NCI-H2196 (cell line): ENCODE data around the gene TNIP3.
"Not testable (repeated sequence)": the region's sequence is repeated elsewhere in the genome, so short reads cannot be mapped to it uniquely, and the experiment has no call there.

Experiments used
- DNase-seq: peaks from one replicate; lab custom pipeline; 2025; ENCODE audit not compliant: unreplicated experiment; lab: John Stamatoyannopoulos, UW

TNIP3 gene, protein sequence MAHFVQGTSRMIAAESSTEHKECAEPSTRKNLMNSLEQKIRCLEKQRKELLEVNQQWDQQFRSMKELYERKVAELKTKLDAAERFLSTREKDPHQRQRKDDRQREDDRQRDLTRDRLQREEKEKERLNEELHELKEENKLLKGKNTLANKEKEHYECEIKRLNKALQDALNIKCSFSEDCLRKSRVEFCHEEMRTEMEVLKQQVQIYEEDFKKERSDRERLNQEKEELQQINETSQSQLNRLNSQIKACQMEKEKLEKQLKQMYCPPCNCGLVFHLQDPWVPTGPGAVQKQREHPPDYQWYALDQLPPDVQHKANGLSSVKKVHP

GRCh38 chr4:121164291-121164690, at the start of gene TNIP3:
TNIP3 (minus strand) TSS chr4:121164321; CDS start chr4:121164125, 196 bp downstream.
- no peak for DNase-seq

- DNase-seq = no peak
Measured at GRCh38 chr4:121212806-121213205, 48.7 kb upstream of the TNIP3 start.

DNA sequence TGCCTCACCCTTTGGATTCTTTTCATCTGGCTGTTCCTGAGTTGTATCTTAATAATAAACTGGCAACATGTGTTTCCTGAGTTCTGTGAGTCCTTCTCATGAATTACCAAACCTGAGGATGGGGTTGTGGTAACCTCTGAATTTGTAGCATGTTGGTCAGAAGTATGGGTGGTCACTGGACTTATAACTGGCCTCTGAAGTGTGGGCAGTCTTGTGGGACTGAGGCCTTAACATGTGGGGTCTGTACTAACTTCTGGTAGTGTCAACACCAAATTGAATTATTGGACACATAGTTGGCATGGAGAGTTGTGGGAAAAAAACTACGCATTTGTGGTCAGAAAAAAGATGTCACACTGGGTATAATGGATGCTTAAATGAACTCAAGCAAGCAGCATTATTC, 45.0 kb upstream of the TNIP3 start:
- no peak for DNase-seq

DNA sequence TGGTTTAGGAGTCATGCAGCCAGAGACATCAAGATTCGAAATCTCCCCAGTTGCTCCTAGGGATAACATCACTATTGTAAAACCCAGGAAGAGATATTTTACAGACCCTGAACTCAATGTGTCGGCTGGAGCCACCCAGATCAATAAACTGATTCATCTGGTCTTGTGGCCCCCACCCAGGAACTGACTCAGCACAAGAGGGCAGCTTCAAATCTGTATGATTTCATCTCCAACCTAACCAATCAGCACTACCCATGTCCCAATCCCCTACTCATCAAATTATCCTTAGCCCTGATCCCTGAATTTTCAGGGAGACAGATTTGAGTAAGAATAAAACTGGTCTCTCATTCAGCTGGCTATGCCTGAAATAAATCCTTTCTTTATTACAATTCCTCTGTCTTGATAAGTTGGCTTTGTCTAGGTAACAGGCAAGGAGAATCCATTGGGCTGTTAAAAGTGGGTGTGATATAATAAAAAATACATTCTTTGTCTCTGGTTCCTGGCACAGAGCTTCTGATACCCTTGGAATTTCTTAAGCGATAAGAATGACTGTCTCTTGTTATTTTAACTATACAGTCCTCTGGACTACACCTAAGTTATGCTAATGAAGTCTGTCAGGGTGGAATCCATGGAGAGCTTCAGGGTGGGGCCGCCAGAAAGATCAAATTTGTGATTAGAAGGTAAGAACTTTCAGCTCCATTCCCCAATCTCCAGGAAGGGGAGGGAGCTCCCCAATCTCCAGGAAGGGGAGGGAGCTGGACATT, 44.3 kb upstream of the TNIP3 start:
- DNase-seq = no peak

DNA sequence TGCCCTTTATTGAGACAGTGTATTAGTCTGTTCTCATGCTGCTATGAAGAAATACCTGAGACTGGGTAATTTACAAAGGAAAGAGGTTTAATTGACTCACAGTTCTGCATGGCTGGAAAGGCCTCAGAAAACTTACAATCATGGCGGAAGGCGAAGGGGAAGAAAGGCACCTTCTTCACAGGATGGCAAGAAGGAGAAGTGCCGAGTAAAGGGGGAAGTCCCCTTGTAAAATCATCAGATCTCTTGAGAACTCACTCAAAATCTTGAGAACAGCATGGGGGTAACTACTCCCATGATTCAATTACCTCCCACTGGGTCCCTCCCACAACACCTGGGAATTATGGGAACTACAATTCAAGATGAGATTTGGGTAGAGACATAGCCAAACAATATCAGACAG, 41.7 kb upstream of the TNIP3 start:
- not testable (repeated sequence) for DNase-seq

GRCh38 chr4:121200795-121201472, 36.8 kb upstream of the TNIP3 start:
- no peak for DNase-seq

DNA sequence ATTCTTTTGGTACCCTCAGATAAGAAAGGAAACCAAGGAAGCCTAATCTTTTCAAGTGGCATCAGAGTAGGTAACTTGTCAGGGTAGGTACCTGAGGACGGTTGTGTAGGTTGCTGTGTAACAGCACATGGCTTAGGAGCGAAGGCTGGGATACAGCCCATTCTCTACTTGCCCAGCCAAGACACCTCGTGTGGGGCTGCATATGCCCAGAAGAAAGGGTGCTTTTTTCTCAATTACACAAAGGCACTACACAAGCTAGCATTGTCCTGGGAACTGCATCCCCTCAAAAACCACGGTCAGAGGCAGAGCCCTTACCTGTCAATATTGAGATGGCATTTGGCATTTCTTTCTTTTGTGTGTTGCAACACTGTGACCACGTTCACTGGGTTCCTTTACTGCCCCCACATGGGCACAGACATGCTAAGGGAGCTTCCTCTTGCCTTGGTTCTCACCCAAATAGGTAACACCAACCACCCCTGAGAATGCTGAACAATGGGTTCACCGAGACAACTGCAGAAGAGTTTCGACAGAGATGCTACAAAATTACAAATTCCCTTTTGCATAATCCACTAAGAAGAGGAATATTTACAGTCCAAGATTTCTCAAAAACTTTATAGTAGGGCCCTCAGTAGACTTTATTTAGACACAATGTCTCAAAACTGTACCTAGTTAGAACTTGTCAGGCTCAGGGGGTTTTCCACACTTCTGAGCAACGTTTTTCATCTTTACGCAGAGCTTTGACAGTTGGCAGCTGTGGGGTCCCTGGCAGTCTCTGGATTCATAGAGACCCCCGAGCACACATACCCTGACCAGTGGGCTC, 35.8 kb upstream of the TNIP3 start:
- no peak for DNase-seq

DNA sequence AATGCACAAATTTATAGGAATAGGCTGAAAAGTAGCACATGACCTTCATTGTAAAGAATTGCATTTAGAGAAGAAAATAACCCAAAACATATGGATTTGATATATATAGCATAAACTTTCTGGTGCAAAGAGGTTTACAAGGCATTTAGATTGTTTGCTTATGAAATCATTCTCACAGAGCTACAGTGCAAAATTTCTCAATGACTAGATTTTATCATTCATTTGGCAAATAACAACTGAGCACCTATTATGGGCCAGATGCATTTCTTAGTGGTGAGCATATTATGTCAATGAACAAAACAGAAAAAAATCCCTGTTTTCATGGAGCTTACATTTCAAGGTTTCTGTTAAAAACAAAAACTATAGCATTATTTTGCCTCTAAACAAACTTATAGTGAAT, 34.1 kb upstream of the TNIP3 start:
- DNase-seq = no peak

- DNase-seq = no peak
Measured at GRCh38 chr4:121195649-121196048, 31.5 kb upstream of the TNIP3 start.

GRCh38 chr4:121192480-121192879, 28.4 kb upstream of the TNIP3 start:
- DNase-seq = peak; percentile 22

- no peak for DNase-seq
Measured at GRCh38 chr4:121192013-121192412, 27.9 kb upstream of the TNIP3 start.

- DNase-seq = no peak
Measured at GRCh38 chr4:121191361-121191760, 27.2 kb upstream of the TNIP3 start.

- DNase-seq = no peak
Measured at GRCh38 chr4:121190389-121190788, 26.3 kb upstream of the TNIP3 start.

GRCh38 chr4:121189326-121190215, 25.4 kb upstream of the TNIP3 start:
- no peak for DNase-seq

DNA sequence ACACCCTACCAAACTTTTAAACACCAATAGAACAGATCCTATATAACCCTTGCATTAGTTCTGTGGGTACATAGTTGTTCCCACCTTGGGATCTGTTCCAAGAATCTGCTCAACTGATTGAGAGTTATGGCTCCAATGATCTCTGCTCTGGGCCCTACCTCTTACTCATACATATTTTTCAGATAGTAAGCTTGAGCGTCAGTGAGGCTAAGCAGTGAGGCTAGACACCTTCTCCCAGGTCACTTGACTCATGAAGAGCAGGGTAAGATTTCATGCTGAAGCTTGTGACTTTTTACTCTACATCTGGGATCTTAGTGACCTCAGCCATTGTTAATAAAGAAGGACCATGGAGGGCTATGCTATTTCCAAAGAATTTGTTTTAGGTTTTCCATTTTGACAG, 23.1 kb upstream of the TNIP3 start:
- DNase-seq = no peak

- DNase-seq = no peak
Measured at GRCh38 chr4:121185960-121186359, 21.8 kb upstream of the TNIP3 start.

DNA sequence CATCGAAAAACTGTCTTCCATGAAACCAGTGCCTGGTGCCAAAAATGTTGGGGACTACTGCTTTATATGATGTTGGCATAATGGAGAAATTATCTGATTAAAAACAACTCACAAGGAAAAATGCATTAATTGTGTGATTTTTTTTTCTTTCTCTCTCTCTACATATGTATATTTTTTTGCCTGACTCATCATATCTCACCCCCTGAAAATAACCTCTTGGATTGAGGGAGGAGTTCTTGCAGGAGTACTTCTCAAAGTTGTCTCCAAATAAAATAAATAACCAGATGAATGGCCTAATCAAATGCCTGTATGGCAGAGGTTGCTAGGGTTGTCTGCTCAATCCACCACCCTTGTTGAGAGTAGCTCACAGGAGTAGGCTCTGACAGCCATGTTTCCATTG, 19.9 kb upstream of the TNIP3 start:
- no peak for DNase-seq

- no peak for DNase-seq
Measured at GRCh38 chr4:121183361-121183760, 19.2 kb upstream of the TNIP3 start.

DNA sequence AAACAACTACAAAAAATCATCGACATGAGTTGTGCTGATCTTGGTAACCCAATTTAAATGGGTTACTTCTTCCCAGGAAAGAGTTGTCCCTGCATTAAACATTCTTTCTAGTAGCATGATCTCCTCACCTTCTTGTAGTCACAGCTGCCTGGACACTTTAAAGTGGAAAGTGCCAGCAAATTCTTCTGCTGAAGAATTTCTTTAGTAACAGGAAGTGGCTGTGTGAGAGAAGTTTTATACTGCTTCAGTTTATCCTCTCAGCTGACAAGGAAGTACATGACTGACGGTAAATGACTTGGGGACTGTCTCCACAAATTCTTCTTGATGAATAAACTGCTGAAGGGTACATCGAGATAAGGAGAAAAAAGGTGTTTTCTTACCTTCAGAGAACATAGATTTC, 18.2 kb upstream of the TNIP3 start:
- no peak for DNase-seq

GRCh38 chr4:121181493-121181892, 17.4 kb upstream of the TNIP3 start:
- DNase-seq = no peak
